ENCODE data around the gene CACNB4. TPM values are rescaled to one million over a fixed set of nuclear protein-coding genes. Genes with fewer than 3 reads are reported as not detected.
"Not testable (repeated sequence)": the region's sequence is repeated elsewhere in the genome, so short reads cannot be mapped to it uniquely, and the experiment has no call there.

Gene CACNB4
- total and polyA plus RNA-seq, 12 donors, result 0.09 to 0.95 (median 0.38) TPM

DNA sequence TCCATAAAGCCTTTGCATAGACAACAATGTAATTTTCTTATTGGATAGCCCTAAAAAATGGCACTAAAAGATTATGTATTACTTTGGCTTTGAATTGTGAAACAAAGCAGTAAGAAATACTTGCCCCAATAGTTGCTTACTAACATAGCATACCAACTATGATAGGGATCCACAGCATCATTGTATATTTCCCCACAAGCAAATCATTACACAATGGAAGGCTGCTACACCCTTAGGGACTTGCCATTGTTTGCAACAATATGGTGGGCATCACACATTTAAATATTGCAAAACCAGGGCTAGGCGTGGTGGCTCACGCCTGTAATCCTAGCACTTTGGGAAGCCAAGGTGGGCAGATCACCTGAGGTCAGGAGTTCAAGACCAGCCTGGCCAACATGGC lies 74.4 kb downstream of the CACNB4 start:
- intact Hi-C loops (cut with DNase I), result loop anchor here in 4 of 10 donors (10.0 kb wide), 1 partner anchor 410 kb away; no protein-coding TSS in a partner anchor
- Histone ChIP-seq H3K27ac (no peak overlapping the region), H3K4me3 (no peak overlapping the region), H3K9me3 (no peaks in the 10 kb centered on the region), H3K4me1 (peaks cover 0 to 7% (median 0%) of the 10 kb centered on the region in 9 donors), H3K36me3 (no peaks in the 10 kb centered on the region), H3K27me3 (no peaks in the 10 kb centered on the region)
- WGBS, 2 donors, result 87 to 89% methylated on average over 2 of the region's 2 CpGs
- TF ChIP-seq CTCF (IDR thresholded peaks at IDR 0.05), result no peak
- no peak for ATAC-seq
- DNase-seq, result no peak

DNA sequence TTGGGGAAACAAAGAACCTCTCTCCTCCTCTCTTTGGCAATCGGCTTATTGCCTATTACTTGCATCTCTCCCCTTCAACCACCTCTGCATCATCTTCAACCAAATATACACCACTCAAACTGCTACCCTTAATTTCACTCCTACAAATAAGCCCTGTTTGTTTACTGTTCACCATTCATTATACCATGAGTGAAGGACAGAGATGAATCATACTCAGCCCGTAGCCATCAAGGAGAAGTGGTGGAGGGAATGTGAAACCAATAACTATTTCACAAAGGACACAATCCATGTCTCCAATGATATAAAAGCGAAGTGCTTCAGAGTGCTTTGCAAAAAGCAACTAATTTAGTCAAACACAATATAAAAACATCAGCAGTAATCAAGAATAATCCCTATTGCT lies 76.8 kb downstream of the CACNB4 start:
- WGBS, 2 donors, result 69 to 72% methylated on average over 3 of the region's 3 CpGs

DNA sequence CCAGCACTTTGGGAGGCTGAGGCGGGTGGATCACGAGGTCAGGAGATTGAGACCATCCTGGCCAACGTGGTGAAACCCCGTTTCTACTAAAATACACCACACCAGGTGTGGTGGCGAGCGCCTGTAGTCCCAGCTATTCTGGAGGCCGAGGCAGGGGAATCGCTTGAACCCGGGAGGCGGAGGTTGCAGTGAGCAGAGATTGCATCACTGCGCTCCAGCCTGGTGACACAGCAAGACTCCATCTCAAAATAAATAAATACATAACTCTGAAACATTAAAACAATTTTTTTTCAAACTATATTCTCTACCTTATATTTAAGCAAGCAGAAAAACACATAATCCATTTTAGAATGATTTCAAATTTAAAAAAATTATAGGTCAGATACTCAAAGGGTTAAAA lies 77.8 kb downstream of the CACNB4 start:
- WGBS, 2 donors, result 91 to 93% methylated on average over 11 of the region's 11 CpGs
- intact Hi-C loops (cut with DNase I), result loop anchor here in 4 of 10 donors (10.0 kb wide), 1 partner anchor 406 kb away; no protein-coding TSS in a partner anchor
- not testable (repeated sequence) for H3K27ac ChIP-seq, H3K4me3 ChIP-seq, H3K4me1 ChIP-seq, DNase-seq, ATAC-seq, H3K9me3 ChIP-seq, H3K36me3 ChIP-seq, H3K27me3 ChIP-seq

More for the DNA sequence above, 76.8 kb downstream of the CACNB4 start:
- ATAC-seq, result no peak
- peaks cover 0 to 7% (median 0%) of the 10 kb centered on the region in 9 donors for H3K4me1 ChIP-seq
- H3K4me3 ChIP-seq, result no peak overlapping the region
- TF ChIP-seq CTCF (IDR thresholded peaks at IDR 0.05), result no peak
- no peak overlapping the region for H3K27ac ChIP-seq
- H3K27me3 ChIP-seq, result no peaks in the 10 kb centered on the region
- no peaks in the 10 kb centered on the region for H3K9me3 ChIP-seq
- intact Hi-C loops (cut with DNase I), result loop anchor here in 4 of 10 donors (10.0 kb wide), 1 partner anchor 407 kb away; no protein-coding TSS in a partner anchor
- no peak for DNase-seq
- H3K36me3 ChIP-seq, result no peaks in the 10 kb centered on the region

DNA sequence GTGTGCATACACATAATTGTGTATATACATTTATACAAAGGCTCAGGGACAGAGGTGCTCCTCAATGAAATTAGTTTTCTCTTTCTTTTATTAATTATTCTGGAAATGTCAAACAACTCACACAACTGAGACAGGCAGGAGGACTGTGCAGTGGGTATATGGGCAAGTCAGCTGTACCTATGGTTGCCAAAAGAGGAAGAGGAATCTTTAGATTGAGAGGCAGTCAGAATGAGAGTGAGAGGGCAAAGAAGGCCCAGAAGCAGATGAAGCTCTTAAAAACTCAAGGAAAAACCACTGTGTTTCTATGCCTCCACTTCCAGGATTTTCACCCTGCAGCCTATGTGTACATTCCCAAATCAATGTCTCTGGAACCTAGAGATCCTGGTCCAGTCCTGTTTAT lies 79.1 kb downstream of the CACNB4 start:
- intact Hi-C loops (cut with DNase I), result loop anchor here in 4 of 10 donors (10.0 kb wide), 1 partner anchor 405 kb away; no protein-coding TSS in a partner anchor
- DNase-seq (no peak), ATAC-seq (no peak)
- Histone ChIP-seq H3K4me3 (no peak overlapping the region), H3K27me3 (no peaks in the 10 kb centered on the region), H3K27ac (no peak overlapping the region), H3K9me3 (no peaks in the 10 kb centered on the region), H3K36me3 (no peaks in the 10 kb centered on the region), H3K4me1 (no peaks in the 10 kb centered on the region)
- TF ChIP-seq CTCF (IDR thresholded peaks at IDR 0.05), result no peak

DNA sequence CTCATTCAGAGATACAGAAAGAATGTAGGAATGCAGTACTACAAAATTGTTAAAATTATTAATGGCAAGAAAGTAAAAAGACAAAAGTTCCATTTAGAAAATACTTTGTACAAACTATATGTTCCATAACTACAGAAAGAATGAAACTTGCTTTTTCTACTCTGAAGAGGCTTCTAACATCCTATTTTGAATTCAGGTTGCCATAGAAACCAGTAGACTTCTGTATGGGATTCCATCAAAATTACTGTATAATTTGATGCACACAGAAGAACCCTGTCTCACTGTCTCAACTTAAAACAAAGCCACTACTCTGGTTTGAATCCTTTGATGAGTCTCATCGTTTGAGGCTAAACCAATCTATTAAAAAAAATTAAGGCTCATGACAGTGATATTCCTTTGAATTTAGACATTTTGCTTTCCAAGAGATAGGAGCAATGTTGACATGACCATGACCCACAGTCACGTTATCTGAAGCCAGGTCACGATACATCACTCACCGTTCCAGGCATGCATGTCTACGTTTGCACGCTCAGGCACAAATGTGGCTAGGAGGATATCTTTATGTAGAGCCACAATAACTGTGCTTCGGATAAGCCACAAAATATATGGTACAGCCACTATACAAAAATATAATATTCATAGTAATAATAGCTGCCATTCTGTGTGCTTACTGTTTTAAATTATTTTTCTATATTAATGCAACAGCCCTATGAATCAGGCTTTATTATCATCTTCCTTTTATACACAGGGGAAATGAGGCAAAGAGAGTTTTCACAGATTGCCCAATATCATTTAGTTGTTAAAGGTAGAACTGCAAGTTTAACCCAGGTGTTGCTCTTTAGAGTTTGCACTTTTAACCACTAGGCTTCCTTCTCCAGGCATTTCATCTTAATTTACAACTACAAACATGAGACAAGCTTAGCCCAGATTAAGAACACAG lies 82.4 kb downstream of the CACNB4 start:
- ATAC-seq (no peak), DNase-seq (no peak)
- Histone ChIP-seq H3K9me3 (no peaks in the 10 kb centered on the region), H3K36me3 (no peaks in the 10 kb centered on the region), H3K27ac (no peak overlapping the region), H3K4me1 (no peaks in the 10 kb centered on the region), H3K4me3 (no peak overlapping the region), H3K27me3 (no peaks in the 10 kb centered on the region)
- intact Hi-C loops (cut with DNase I), result no loop called here
- TF ChIP-seq CTCF (IDR thresholded peaks at IDR 0.05), result no peak
- WGBS, 2 donors, result 64 to 65% methylated on average over 7 of the region's 7 CpGs

Data from heart right ventricle (tissue), 16 donors.